SH-SY5Y (cell line): Measurements from ENCODE around the gene GNAI2.

Source experiments
- GATA2 ChIP-seq: IDR thresholded peaks from 2 replicates; pipeline ENCODE4 v1.6.1; 2011; ENCODE audit warnings: mild to moderate bottlenecking, low read depth, low read length
- GATA3 ChIP-seq: IDR thresholded peaks from 2 replicates; pipeline ENCODE4 v1.6.1; 2011; ENCODE audit warnings: low read depth, mild to moderate bottlenecking, low read length, moderate library complexity

GRCh38 chr3:50212502-50212901 is 23.5 kb upstream of the GNAI2 start:
- no peak for TF ChIP-seq GATA2
- no peak for TF ChIP-seq GATA3
